Testis (tissue), 3 donors: ENCODE results near the gene SLC37A1. TPM values are rescaled to one million over a fixed set of nuclear protein-coding genes. Genes with fewer than 3 reads are reported as not detected.

ENCODE experiments used
- DNase-seq: peaks from one replicate; pipeline ENCODE4 v3.0.0-alpha.2; 2019
- H3K27ac ChIP-seq, 2 donors: fragments of 200-600 bp; sonication (generic); one replicate each; pipeline ENCODE4 v1.5.1; 2019
- H3K27me3 ChIP-seq: fragments of 200-600 bp; sonication (generic); one replicate; pipeline ENCODE4 v1.5.1; 2019
- H3K36me3 ChIP-seq: fragments of 200-600 bp; sonication (generic); one replicate; pipeline ENCODE4 v1.5.1; 2017; ENCODE audit warnings: low read depth; ENCODE audit errors: missing control alignments
- H3K4me1 ChIP-seq: fragments of 200-600 bp; sonication (generic); one replicate; pipeline ENCODE4 v1.5.1; 2019
- H3K4me3 ChIP-seq, 2 donors: fragments of 200-600 bp; sonication (generic); one replicate each; pipeline ENCODE4 v1.5.1; 2017 to 2019
- H3K9me3 ChIP-seq: fragments of 200-600 bp; sonication (generic); one replicate; pipeline ENCODE4 v1.5.1; 2017
- CTCF ChIP-seq, 3 experiments: fragments of 450-650 bp in 2 of 3; fragments of 200-600 bp in 1 of 3; sonication (generic) in 1 of 3; IDR thresholded peaks; one replicate each; pipeline ENCODE4 v1.5.1; 2016 to 2019; ENCODE audit warnings: antibody characterized with exemption in 3 of 3, mild to moderate bottlenecking in 2 of 3, moderate library complexity in 1 of 3
- POLR2A ChIP-seq: fragments of 450-650 bp; IDR thresholded peaks from one replicate; pipeline ENCODE4 v1.6.1; 2017; ENCODE audit warnings: antibody characterized with exemption, mild to moderate bottlenecking, moderate library complexity
- WGBS, 2 donors: methylation state at CpG; one replicate each; pipeline ENCODE4 v1.1.5; 2018; 5-methylcytosine and 5-hydroxymethylcytosine counted together
- intact Hi-C: fragments of 100-400 bp; cut with DNase I; formaldehyde crosslinking; loops from one replicate; pipeline ENCODE4 v1.15.1; 2023; ENCODE audit warnings: low total_unique reads
- polyA plus RNA-seq: library from polyadenylated mRNA; stranded (reverse); fragments of 350-450 nt; fragmentation: Illumina TruSeq; extraction: RNeasy Lipid Tissue Mini Kit (QIAGEN cat#74804); gene quantifications from one replicate; pipeline ENCODE4 v1.2.3, GENCODE V29; 2014; ENCODE audit warnings: low read depth, low replicate concordance; ENCODE audit not compliant: insufficient read depth
- total RNA-seq, 2 donors: library from RNA; depleted of rRNA; stranded (reverse); fragments of >200 nt; gene quantifications; one replicate each; pipeline ENCODE4 v1.2.3, GENCODE V29; 2016

The SLC37A1 gene
- total and polyA plus RNA-seq, 3 donors from 2014 or later = 22.6 to 48.3 (median 24.3) TPM

GRCh38 chr21:42578761-42579415 is 65.2 kb downstream of the SLC37A1 start:
- H3K36me3 ChIP-seq = no peaks in the 10 kb centered on the region
- no peak overlapping the region for H3K27ac ChIP-seq
- intact Hi-C loops = no loop called here
- peaks cover 15% of the 10 kb centered on the region for H3K4me1 ChIP-seq
- H3K27me3 ChIP-seq = no peaks in the 10 kb centered on the region
- no peak for TF ChIP-seq POLR2A
- TF ChIP-seq CTCF (IDR thresholded peaks at IDR 0.05) = no peak
- DNase-seq = no peak
- 92 to 94% methylated on average over 3 to 12 of the region's 12 CpGs for WGBS, 2 donors
- H3K4me3 ChIP-seq = no peak overlapping the region
- no peaks in the 10 kb centered on the region for H3K9me3 ChIP-seq

GRCh38 chr21:42579456-42580075 is 65.9 kb downstream of the SLC37A1 start:
- no peak for DNase-seq
- no peak for TF ChIP-seq POLR2A
- TF ChIP-seq CTCF (IDR thresholded peaks at IDR 0.05) = no peak
- Histone ChIP-seq H3K9me3 (no peaks in the 10 kb centered on the region), H3K27me3 (no peaks in the 10 kb centered on the region), H3K4me3 (no peak overlapping the region), H3K36me3 (no peaks in the 10 kb centered on the region), H3K4me1 (peaks cover 21% of the 10 kb centered on the region), H3K27ac (no peak overlapping the region)
- intact Hi-C loops = no loop called here
- 85 to 92% methylated on average over 15 to 21 of the region's 22 CpGs for WGBS, 2 donors

- H3K27me3 ChIP-seq = no peaks in the 10 kb centered on the region
- no peaks in the 10 kb centered on the region for H3K36me3 ChIP-seq
- H3K4me3 ChIP-seq = no peak overlapping the region
- no peaks in the 10 kb centered on the region for H3K9me3 ChIP-seq
- no peak for TF ChIP-seq CTCF (IDR thresholded peaks at IDR 0.05)
- no peak for TF ChIP-seq POLR2A
- peaks cover 21% of the 10 kb centered on the region for H3K4me1 ChIP-seq
- WGBS, 2 donors = 77 to 78% methylated on average over 6 to 16 of the region's 16 CpGs
- no peak for DNase-seq
- H3K27ac ChIP-seq = peak overlapping the region in 1 of 2 donors; percentile 36
- intact Hi-C loops = no loop called here
Observed at GRCh38 chr21:42580076-42580792, 66.6 kb downstream of the SLC37A1 start.

GRCh38 chr21:42580793-42581321 is 67.2 kb downstream of the SLC37A1 start:
- peaks cover 21% of the 10 kb centered on the region for H3K4me1 ChIP-seq
- intact Hi-C loops = no loop called here
- no peaks in the 10 kb centered on the region for H3K27me3 ChIP-seq
- 79 to 84% methylated on average over 12 to 16 of the region's 16 CpGs for WGBS, 2 donors
- TF ChIP-seq POLR2A (no peak), CTCF (IDR thresholded peaks at IDR 0.05) (no peak)
- peak overlapping the region in 1 of 2 donors; percentile 36 for H3K27ac ChIP-seq
- H3K4me3 ChIP-seq = no peak overlapping the region
- H3K9me3 ChIP-seq = no peaks in the 10 kb centered on the region
- DNase-seq = no peak
- H3K36me3 ChIP-seq = no peaks in the 10 kb centered on the region
